ENCODE results near the gene NBL1. TPM values are rescaled to one million over a fixed set of nuclear protein-coding genes. Genes with fewer than 3 reads are reported as not detected.
"Not testable (repeated sequence)": the region's sequence is repeated elsewhere in the genome, so short reads cannot be mapped to it uniquely, and the experiment has no call there.

NBL1 gene
- total RNA-seq, 1 donor, result 61.3 TPM

DNA sequence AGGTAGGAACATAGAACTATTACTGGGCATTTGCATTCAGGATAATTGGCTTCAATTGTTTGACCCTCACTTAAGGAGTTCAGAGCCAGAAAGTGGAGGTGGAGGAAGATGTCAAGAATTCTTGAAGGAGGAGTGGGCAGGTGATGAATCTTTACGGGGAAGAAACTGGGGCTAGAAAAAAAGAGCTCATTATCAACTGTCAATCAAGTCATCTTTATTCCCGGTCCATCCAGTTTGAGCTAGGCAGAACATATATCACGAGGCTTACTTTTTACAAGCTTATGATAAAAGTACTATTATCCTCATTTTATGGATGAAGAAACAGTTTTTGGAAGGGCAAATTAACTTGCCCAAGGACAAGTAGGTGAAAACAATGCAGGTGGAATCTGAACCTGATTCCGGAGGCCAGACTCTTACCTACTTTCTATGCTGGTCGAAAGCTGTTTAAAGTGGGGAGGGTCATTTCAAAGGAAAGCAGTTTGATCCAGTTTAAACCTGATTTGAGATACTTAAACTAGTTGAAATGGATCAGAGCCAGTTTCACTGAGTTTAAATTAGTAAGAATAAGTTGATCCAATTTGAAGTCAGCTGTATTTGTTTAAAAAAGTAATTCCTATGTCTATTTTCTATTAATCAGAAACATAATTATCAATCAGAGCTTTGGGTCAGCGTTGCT, 13.3 kb upstream of the NBL1 start:
- TF ChIP-seq, protein P1, sequence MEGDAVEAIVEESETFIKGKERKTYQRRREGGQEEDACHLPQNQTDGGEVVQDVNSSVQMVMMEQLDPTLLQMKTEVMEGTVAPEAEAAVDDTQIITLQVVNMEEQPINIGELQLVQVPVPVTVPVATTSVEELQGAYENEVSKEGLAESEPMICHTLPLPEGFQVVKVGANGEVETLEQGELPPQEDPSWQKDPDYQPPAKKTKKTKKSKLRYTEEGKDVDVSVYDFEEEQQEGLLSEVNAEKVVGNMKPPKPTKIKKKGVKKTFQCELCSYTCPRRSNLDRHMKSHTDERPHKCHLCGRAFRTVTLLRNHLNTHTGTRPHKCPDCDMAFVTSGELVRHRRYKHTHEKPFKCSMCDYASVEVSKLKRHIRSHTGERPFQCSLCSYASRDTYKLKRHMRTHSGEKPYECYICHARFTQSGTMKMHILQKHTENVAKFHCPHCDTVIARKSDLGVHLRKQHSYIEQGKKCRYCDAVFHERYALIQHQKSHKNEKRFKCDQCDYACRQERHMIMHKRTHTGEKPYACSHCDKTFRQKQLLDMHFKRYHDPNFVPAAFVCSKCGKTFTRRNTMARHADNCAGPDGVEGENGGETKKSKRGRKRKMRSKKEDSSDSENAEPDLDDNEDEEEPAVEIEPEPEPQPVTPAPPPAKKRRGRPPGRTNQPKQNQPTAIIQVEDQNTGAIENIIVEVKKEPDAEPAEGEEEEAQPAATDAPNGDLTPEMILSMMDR (IDR thresholded peaks at IDR 0.05; ENCODE audit: insufficient read depth, low read depth, low read length), result no peak
- DNase-seq (ENCODE audit: low read depth), result no peak
- no peak overlapping the region for H3K4me3 ChIP-seq (ENCODE audit: low read depth, low read length)

DNA sequence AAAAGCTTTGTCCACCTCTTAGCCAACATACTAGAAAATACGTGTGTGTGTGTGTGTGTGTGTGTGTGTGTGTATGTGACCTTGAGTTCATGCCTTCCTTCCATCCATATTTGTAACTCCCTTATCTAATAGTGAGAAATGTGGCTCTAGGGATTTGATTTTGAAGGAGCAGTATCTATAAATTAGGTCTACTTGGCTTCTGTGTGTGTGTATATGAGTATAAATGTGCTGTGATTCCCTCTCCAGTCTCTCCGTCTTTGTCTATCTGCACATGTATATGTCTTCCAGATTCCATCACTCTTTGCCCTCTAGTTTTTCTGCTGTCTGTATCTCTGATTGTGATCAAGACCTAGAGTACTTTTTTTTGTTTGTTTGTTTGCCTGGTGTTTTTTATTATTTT, 11.9 kb upstream of the NBL1 start:
- DNase-seq (ENCODE audit: low read depth), result no peak
- no peak overlapping the region for H3K4me3 ChIP-seq (ENCODE audit: low read depth, low read length)
- TF ChIP-seq, protein P1 (IDR thresholded peaks at IDR 0.05; ENCODE audit: insufficient read depth, low read depth, low read length), result no peak

- H3K4me3 ChIP-seq (ENCODE audit: low read depth, low read length), result no peak overlapping the region
- TF ChIP-seq, protein P1 (IDR thresholded peaks at IDR 0.05; ENCODE audit: insufficient read depth, low read depth, low read length), result no peak
- no peak for DNase-seq (ENCODE audit: low read depth)
Observed at GRCh38 chr1:19633106-19633505, 11.0 kb upstream of the NBL1 start.

DNA sequence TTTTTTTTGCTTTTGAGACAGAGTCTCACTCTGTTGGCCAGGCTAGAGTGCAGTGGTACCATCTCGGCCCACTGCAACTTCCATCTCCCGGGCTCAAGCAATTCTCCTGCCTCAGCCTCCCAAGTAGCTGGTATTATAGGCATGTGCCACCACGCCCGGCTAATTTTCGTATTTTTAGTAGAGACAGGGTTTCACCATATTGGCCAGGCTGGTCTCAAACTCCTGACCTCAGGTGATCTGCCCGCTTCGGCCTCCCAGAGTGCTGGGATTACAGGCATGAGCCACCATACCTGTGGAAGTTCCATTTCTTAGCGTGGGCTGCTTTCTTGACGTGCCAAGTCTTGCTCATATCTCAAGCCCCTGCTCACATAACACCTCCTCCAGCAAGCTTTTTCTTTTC, 9.0 kb upstream of the NBL1 start:
- not testable (repeated sequence) for DNase-seq (ENCODE audit: low read depth); H3K4me3 ChIP-seq (ENCODE audit: low read depth, low read length)

- TF ChIP-seq, protein P1 (IDR thresholded peaks at IDR 0.05; ENCODE audit: insufficient read depth, low read depth, low read length), result no peak
- no peak for DNase-seq (ENCODE audit: low read depth)
- no peak overlapping the region for H3K4me3 ChIP-seq (ENCODE audit: low read depth, low read length)
Observed at GRCh38 chr1:19635646-19636045, 8.5 kb upstream of the NBL1 start.

- no peak for DNase-seq (ENCODE audit: low read depth)
- no peak overlapping the region for H3K4me3 ChIP-seq (ENCODE audit: low read depth, low read length)
- TF ChIP-seq, protein P1 (IDR thresholded peaks at IDR 0.05; ENCODE audit: insufficient read depth, low read depth, low read length), result no peak
Observed at GRCh38 chr1:19636065-19636464, 8.0 kb upstream of the NBL1 start.

DNA sequence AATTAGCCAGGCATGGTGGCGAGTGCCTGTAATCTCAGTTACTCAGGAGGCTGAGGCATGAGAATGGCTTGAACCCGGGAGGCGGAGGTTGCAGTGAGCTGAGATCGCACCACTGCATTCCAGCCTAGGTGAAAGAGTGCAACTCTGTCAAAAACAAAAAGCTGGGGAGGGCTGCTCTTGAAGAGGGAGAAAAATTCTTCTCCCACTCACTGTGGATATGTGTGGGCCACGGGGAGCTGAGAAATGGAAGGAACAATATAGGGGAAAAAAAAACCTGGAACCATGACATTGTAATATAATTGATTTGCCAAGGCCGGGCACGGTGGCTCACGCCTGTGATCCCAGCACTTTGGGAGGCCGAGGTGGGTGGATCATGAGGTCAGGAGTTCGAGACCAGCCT, 7.4 kb upstream of the NBL1 start:
- DNase-seq (ENCODE audit: low read depth); H3K4me3 ChIP-seq (ENCODE audit: low read depth, low read length): not testable (repeated sequence)

- TF ChIP-seq, protein P1 (IDR thresholded peaks at IDR 0.05; ENCODE audit: insufficient read depth, low read depth, low read length), result no peak
- no peak for DNase-seq (ENCODE audit: low read depth)
Observed at GRCh38 chr1:19637606-19638005, 6.5 kb upstream of the NBL1 start.

DNA sequence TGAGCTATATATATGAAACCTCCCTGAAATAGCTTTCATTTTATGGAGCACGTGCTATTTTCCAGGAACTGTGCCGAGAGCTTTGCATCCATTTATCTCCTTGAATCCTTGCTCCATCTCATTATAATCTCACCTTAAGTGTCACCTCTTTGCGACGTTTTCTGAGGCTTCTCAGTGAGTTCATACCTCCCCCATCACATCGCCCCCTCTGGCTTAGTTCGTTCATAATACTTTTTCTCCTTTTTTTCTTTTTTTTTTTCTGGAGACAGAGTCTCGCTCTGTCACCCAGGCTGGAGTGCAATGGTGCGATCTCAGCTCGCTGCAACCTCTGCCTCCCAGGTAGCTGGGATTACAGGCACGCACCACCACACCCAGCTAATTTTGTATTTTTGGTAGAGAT, 4.9 kb upstream of the NBL1 start:
- not testable (repeated sequence) for DNase-seq (ENCODE audit: low read depth); H3K4me3 ChIP-seq (ENCODE audit: low read depth, low read length)

More at GRCh38 chr1:19637606-19638005, 6.5 kb upstream of the NBL1 start:
- no peak overlapping the region for H3K4me3 ChIP-seq (ENCODE audit: low read depth, low read length)
